Trophoblast cell (in vitro differentiated cells and primary cell): ENCODE data around the gene HTR3E.

Experiments
- DNase-seq, 2 donors: peaks; one replicate each; pipeline ENCODE4 v3.0.0-alpha.2; 2016
- H2AFZ ChIP-seq: 2 replicates; pipeline ENCODE4 v1.6.1; 2013; ENCODE audit warnings: low read length, moderate library complexity, mild to moderate bottlenecking; ENCODE audit not compliant: insufficient read depth, poor library complexity
- H2AK5ac ChIP-seq: 2 replicates; pipeline ENCODE4 v1.6.1; 2013; ENCODE audit warnings: mild to moderate bottlenecking, low read length
- H2BK120ac ChIP-seq: 2 replicates; pipeline ENCODE4 v1.6.1; 2013; ENCODE audit warnings: low read length, mild to moderate bottlenecking, moderate library complexity; ENCODE audit not compliant: insufficient read depth, poor library complexity
- H2BK12ac ChIP-seq: 2 replicates; pipeline ENCODE4 v1.6.1; 2013; ENCODE audit warnings: mild to moderate bottlenecking, low read length, moderate library complexity
- H2BK5ac ChIP-seq: 2 replicates; pipeline ENCODE4 v1.6.1; 2013; ENCODE audit warnings: low read length, low read depth, moderate library complexity, mild to moderate bottlenecking; ENCODE audit not compliant: poor library complexity
- H3K14ac ChIP-seq: 2 replicates; pipeline ENCODE4 v1.6.1; 2013; ENCODE audit warnings: mild to moderate bottlenecking, low read length
- H3K18ac ChIP-seq: 2 replicates; pipeline ENCODE4 v1.6.1; 2013; ENCODE audit warnings: mild to moderate bottlenecking, low read length
- H3K23ac ChIP-seq: 2 replicates; pipeline ENCODE4 v1.6.1; 2013; ENCODE audit warnings: low read length
- H3K27ac ChIP-seq: 2 replicates; pipeline ENCODE4 v1.5.1; 2013; ENCODE audit warnings: low read depth, mild to moderate bottlenecking, inconsistent platforms, low read length, moderate library complexity
- H3K27me3 ChIP-seq: 2 replicates; pipeline ENCODE4 v1.6.1; 2013; ENCODE audit warnings: inconsistent platforms, mild to moderate bottlenecking, low read length, moderate library complexity; ENCODE audit not compliant: insufficient read depth
- H3K36me3 ChIP-seq, 2 experiments: 1 replicate in 1 of 2; 2 replicates in 1 of 2; pipeline ENCODE4 v1.6.1; 2013; ENCODE audit warnings: low read length in 2 of 2, mild to moderate bottlenecking in 2 of 2, moderate library complexity in 1 of 2; ENCODE audit not compliant: insufficient read depth in 2 of 2, control insufficient read depth in 1 of 2
- H3K4ac ChIP-seq: 2 replicates; pipeline ENCODE4 v1.6.1; 2013; ENCODE audit warnings: low read depth, mild to moderate bottlenecking, low read length, moderate library complexity
- H3K4me1 ChIP-seq, 2 experiments: 1 replicate in 1 of 2; 2 replicates in 1 of 2; pipeline ENCODE4 v1.6.1; 2013; ENCODE audit warnings: low read length in 2 of 2, mild to moderate bottlenecking in 2 of 2, moderate library complexity in 1 of 2; ENCODE audit not compliant: insufficient read depth in 2 of 2, control insufficient read depth in 1 of 2
- H3K4me2 ChIP-seq: 2 replicates; pipeline ENCODE4 v1.6.1; 2013; ENCODE audit warnings: inconsistent platforms, mild to moderate bottlenecking, low read length, moderate library complexity
- H3K4me3 ChIP-seq: 2 replicates; pipeline ENCODE4 v1.5.1; 2013; ENCODE audit warnings: mild to moderate bottlenecking, low read depth, low read length, inconsistent platforms
- H3K79me1 ChIP-seq: one replicate; pipeline ENCODE4 v1.6.1; 2013; ENCODE audit warnings: low read length
- H3K79me2 ChIP-seq: 2 replicates; pipeline ENCODE4 v1.6.1; 2013; ENCODE audit warnings: low read length, mild to moderate bottlenecking; ENCODE audit not compliant: control insufficient read depth, insufficient read depth, poor library complexity
- H3K9ac ChIP-seq: 2 replicates; pipeline ENCODE4 v1.6.1; 2013; ENCODE audit warnings: mild to moderate bottlenecking, low read length
- H3K9me3 ChIP-seq: 2 replicates; pipeline ENCODE4 v1.6.1; 2013; ENCODE audit warnings: low read depth, mild to moderate bottlenecking, control low read depth, inconsistent platforms, low read length; ENCODE audit not compliant: insufficient read depth
- H4K12ac ChIP-seq: 2 replicates; pipeline ENCODE4 v1.6.1; 2013; ENCODE audit warnings: low read depth, mild to moderate bottlenecking, low read length, moderate library complexity
- H4K8ac ChIP-seq: 2 replicates; pipeline ENCODE4 v1.6.1; 2013; ENCODE audit warnings: low read depth, mild to moderate bottlenecking, low read length, moderate library complexity
- H4K91ac ChIP-seq: one replicate; pipeline ENCODE4 v1.6.1; 2013; ENCODE audit warnings: low read depth, mild to moderate bottlenecking, low read length, moderate library complexity
- WGBS: extraction: QIAGEN DNeasy Blood & Tissue Kit; methylation state at CpG from one replicate; pipeline ENCODE4 v1.1.7; 2013; ENCODE audit warnings: missing lambda C conversion rate; ENCODE audit not compliant: insufficient read length, insufficient coverage; ENCODE audit errors: extremely low coverage; 5-methylcytosine and 5-hydroxymethylcytosine counted together

HTR3E gene

DNA sequence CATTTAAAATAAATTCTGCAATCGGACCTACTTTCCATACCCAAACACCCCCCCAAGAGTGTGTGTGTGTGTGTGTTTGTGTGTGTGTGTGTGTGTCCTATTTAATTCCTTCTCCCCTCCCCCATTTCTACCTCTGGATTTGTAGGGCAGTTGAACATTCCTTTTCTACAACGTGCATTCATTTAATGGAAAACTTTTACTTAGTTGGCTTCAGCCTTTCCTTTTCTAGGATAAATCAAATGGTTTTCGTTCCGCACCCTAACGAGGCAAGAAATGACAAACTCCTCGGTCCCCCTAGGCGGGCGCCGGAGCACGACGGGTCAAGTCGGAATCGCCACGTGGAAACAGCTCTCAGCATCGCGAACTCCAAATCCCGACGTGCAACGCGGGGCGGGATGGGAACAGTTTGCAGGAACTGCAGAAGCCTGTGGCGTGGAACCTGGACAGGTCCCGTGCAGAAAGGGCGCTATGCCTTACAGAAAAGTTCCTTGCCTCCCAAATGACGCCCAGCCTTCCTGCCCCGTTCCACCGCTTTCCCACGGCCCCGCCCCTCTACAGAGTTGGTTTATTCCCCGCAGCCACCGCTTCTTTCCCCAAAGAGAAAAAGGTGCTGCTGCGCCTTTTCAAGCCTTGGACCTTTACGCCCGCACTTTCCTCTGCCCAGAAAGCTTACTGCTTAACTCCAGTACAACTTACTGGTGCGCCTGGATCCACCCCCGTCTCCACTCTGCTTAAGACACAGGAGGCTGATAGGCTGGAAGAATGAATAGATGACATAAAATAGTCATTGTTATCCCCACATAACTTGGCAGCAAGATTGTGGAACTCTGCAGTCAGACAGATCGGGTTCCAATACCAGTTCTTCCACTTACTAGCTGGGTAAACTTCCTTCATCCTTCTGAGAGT, 37.2 kb downstream of the HTR3E start:
- peak overlapping the region; percentile 50 for H3K4ac ChIP-seq
- no peak overlapping the region for H2BK12ac ChIP-seq
- H2AK5ac ChIP-seq: no peak overlapping the region
- H2AFZ ChIP-seq: peak overlapping the region; percentile 52
- H3K9me3 ChIP-seq: no peaks in the 10 kb centered on the region
- peak overlapping the region; percentile 85 for H4K8ac ChIP-seq
- H3K18ac ChIP-seq: peak overlapping the region; percentile 53
- no peak overlapping the region for H2BK5ac ChIP-seq
- H3K23ac ChIP-seq: no peak overlapping the region
- H3K27me3 ChIP-seq: no peaks in the 10 kb centered on the region
- H3K79me2 ChIP-seq: peaks cover 10% of the 10 kb centered on the region
- H3K4me3 ChIP-seq: peak overlapping the region; percentile 34
- peak; percentile 74 to 87 for DNase-seq
- peaks cover 0 to 6% of the 10 kb centered on the region in 2 experiments for H3K4me1 ChIP-seq
- peaks cover 13% of the 10 kb centered on the region for H3K79me1 ChIP-seq
- peak overlapping the region; percentile 35 for H4K12ac ChIP-seq
- no CpG with 5 or more reads among the region's 37 CpGs for WGBS
- H3K36me3 ChIP-seq: peaks cover 6 to 10% of the 10 kb centered on the region in 2 experiments
- H3K14ac ChIP-seq: peak overlapping the region; percentile 69
- H4K91ac ChIP-seq: peak overlapping the region; percentile 55
- H2BK120ac ChIP-seq: peak overlapping the region; percentile 31
- H3K4me2 ChIP-seq: peak overlapping the region; percentile 96
- no peak overlapping the region for H3K9ac ChIP-seq
- H3K27ac ChIP-seq: peak overlapping the region; percentile 52

DNA sequence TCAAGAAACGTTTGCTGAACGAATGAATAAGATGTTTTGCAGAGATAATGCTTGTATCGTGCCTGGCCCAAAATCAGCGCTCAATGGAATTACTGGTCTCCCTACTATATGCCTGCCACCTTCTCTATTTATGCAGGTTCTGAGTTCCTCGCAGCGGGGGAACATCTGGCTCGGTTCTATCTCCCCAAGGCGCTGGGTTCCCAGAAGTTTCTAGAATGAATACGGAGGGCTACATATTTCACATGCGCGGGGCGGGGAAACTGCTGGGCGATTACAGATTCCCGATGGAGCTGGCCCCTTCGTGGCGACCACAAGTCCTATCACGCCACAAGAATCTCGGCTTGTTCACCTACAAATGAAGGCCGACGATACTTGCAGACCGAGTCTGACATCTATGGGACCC, 37.9 kb downstream of the HTR3E start:
- Histone ChIP-seq H3K4me1 (peaks cover 0 to 6% of the 10 kb centered on the region in 2 experiments), H3K4ac (peak overlapping the region; percentile 56)
- no CpG with 5 or more reads among the region's 21 CpGs for WGBS

DNA sequence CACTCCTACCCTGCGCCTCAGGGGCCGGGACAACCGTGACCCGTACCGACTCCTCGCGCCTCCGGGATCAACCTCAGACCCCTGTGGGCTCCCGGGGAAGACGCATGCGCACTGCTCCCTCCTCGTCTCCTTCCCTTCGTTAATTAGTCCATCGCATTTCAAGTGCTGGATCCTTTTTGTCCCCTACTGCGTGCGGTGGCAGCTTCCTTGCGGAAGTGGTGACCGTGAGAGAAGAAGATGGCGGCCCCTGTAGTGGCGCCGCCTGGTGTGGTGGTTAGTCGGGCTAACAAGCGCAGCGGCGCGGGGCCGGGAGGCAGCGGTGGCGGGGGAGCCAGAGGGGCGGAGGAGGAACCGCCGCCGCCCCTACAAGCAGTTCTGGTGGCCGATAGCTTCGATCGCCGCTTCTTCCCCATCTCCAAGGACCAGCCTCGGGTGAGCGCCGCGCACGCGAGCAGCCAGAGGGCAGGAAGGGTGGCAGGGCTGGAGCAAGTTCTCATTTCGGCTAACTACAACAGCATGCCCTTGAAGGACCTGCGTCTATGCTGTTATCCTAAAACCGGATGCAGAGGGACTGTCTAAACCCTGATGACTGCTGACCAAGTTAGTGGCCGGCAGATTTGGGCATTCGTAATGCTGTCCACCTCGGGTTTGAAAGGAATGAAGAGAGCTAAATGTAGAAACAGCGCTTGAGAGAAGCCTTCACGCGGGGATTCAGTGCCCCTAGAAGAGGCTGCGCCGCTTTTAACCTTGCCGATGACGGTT, 38.5 kb downstream of the HTR3E start, which contains the start of gene EIF2B5:
TSS of gene EIF2B5 (plus strand) at position 210 of the 762 bp plus-strand sequence. CDS start at position 238, 28 bp downstream.
- WGBS: no CpG with 5 or more reads among the region's 56 CpGs

More for the DNA sequence above, 37.9 kb downstream of the HTR3E start:
- Histone ChIP-seq H2AK5ac (no peak overlapping the region), H2BK5ac (peak overlapping the region; percentile 47), H3K18ac (peak overlapping the region; percentile 64), H2AFZ (peak overlapping the region; percentile 73), H3K4me3 (peak overlapping the region; percentile 95), H2BK12ac (no peak overlapping the region), H4K8ac (peak overlapping the region; percentile 91), H3K79me2 (peaks cover 10% of the 10 kb centered on the region), H4K91ac (peak overlapping the region; percentile 82), H3K14ac (peak overlapping the region; percentile 73), H3K9ac (peak overlapping the region; percentile 88), H3K36me3 (peaks cover 6 to 10% of the 10 kb centered on the region in 2 experiments), H3K27me3 (no peaks in the 10 kb centered on the region), H3K27ac (peak overlapping the region; percentile 52), H3K23ac (no peak overlapping the region), H2BK120ac (peak overlapping the region; percentile 37), H3K4me2 (peak overlapping the region; percentile 96), H3K79me1 (peaks cover 13% of the 10 kb centered on the region), H3K9me3 (no peaks in the 10 kb centered on the region), H4K12ac (peak overlapping the region; percentile 71)
- no peak for DNase-seq

DNA sequence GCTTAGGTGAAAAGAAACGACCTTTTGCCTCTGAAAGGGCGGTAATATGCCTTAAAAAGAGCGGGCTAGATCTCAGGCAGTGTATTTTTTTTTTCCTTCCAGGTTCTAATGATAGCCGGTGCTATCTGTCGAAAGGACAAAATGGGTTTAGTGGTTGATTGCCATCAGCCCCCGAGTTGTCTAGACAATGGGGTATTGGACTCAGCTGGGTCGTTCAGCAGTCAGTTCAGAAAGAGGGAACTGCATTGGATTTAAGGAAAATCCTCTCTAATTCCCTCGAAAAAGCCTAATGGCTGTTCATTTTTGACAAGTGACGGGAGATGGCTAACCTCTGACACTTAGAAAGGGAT, 39.0 kb downstream of the HTR3E start:
- Histone ChIP-seq H3K4me2 (peak overlapping the region; percentile 96), H4K8ac (peak overlapping the region; percentile 91), H2AFZ (no peak overlapping the region), H2BK120ac (no peak overlapping the region), H3K18ac (no peak overlapping the region), H2BK12ac (no peak overlapping the region), H3K9ac (peak overlapping the region; percentile 82), H3K27me3 (no peaks in the 10 kb centered on the region), H3K23ac (no peak overlapping the region), H3K9me3 (no peaks in the 10 kb centered on the region), H3K36me3 (peaks cover 11 to 16% of the 10 kb centered on the region in 2 experiments), H2BK5ac (no peak overlapping the region), H4K91ac (no peak overlapping the region), H2AK5ac (no peak overlapping the region), H3K4me1 (peaks cover 0 to 6% of the 10 kb centered on the region in 2 experiments), H3K14ac (no peak overlapping the region), H3K79me2 (peaks cover 10% of the 10 kb centered on the region), H3K4me3 (peak overlapping the region; percentile 95), H4K12ac (no peak overlapping the region), H3K4ac (peak overlapping the region; percentile 37), H3K79me1 (peaks cover 13% of the 10 kb centered on the region), H3K27ac (no peak overlapping the region)
- DNase-seq: no peak
- WGBS: no CpG with 5 or more reads among the region's 9 CpGs

More for the DNA sequence above, 38.5 kb downstream of the HTR3E start, which contains the start of gene EIF2B5:
- Histone ChIP-seq H3K27ac (peak within 1 kb of the TSS; percentile 52), H2BK12ac (no peak within 1 kb of the TSS), H3K4me1 (peaks cover 0 to 6% of the 10 kb centered on the region in 2 experiments), H3K27me3 (no peaks in the 10 kb centered on the region), H4K8ac (peak within 1 kb of the TSS; percentile 91), H4K91ac (peak within 1 kb of the TSS; percentile 82), H2AFZ (peak within 1 kb of the TSS; percentile 73), H3K4ac (peak within 1 kb of the TSS; percentile 57), H2BK120ac (peak within 1 kb of the TSS; percentile 39), H3K14ac (peak within 1 kb of the TSS; percentile 83), H2BK5ac (peak within 1 kb of the TSS; percentile 47), H3K9ac (peak within 1 kb of the TSS; percentile 88), H3K23ac (no peak within 1 kb of the TSS), H3K9me3 (no peaks in the 10 kb centered on the region), H3K79me1 (peaks cover 13% of the 10 kb centered on the region), H4K12ac (peak within 1 kb of the TSS; percentile 87), H3K79me2 (peaks cover 10% of the 10 kb centered on the region), H3K18ac (peak within 1 kb of the TSS; percentile 64), H3K4me3 (peak within 1 kb of the TSS; percentile 95), H3K4me2 (peak within 1 kb of the TSS; percentile 96), H2AK5ac (no peak within 1 kb of the TSS), H3K36me3 (peaks cover 7 to 12% of the 10 kb centered on the region in 2 experiments)
- peak; percentile 90 to 96 for DNase-seq
